GM18508 (cell line): ENCODE data around the gene WDR45.

ENCODE experiments used
- ATAC-seq: cut with Tn5 transposase; IDR thresholded peaks from one replicate; pipeline ENCODE4 v1.9.1; 2021; ENCODE audit warnings: moderate number of reproducible peaks; ENCODE audit not compliant: insufficient read depth, unreplicated experiment

Gene WDR45

GRCh38 chrX:49075347-49075746, 4.3 kb downstream of the WDR45 start:
- no peak for ATAC-seq

GRCh38 chrX:49073601-49074575, 5.8 kb downstream of the WDR45 start, which contains the start of gene PRAF2:
Gene PRAF2 (minus strand): TSS chrX:49074002. CDS start chrX:49073987, 15 bp downstream.
- ATAC-seq, result no peak

GRCh38 chrX:49072712-49073095, 7.0 kb downstream of the WDR45 start:
- ATAC-seq, result no peak

- ATAC-seq, result no peak
Observed at GRCh38 chrX:49071877-49072711, 7.6 kb downstream of the WDR45 start.

GRCh38 chrX:49070988-49071387, 8.7 kb downstream of the WDR45 start:
- ATAC-seq, result no peak

GRCh38 chrX:49069038-49069437, 10.6 kb downstream of the WDR45 start:
- no peak for ATAC-seq

- ATAC-seq, result no peak
Observed at GRCh38 chrX:49067285-49068120, 12.2 kb downstream of the WDR45 start.

GRCh38 chrX:49066690-49067089, 13.0 kb downstream of the WDR45 start:
- ATAC-seq, result no peak

GRCh38 chrX:49066278-49066677, 13.4 kb downstream of the WDR45 start:
- no peak for ATAC-seq

- no peak for ATAC-seq
Observed at GRCh38 chrX:49064735-49065134, 15.0 kb downstream of the WDR45 start.

GRCh38 chrX:49064303-49064702, 15.4 kb downstream of the WDR45 start:
- ATAC-seq, result no peak

GRCh38 chrX:49063715-49064114, 16.0 kb downstream of the WDR45 start:
- ATAC-seq, result no peak

- no peak for ATAC-seq
Observed at GRCh38 chrX:49061916-49062315, 17.8 kb downstream of the WDR45 start.

GRCh38 chrX:49061490-49061889, 18.2 kb downstream of the WDR45 start:
- ATAC-seq, result no peak

- ATAC-seq, result no peak
Observed at GRCh38 chrX:49060914-49061313, 18.8 kb downstream of the WDR45 start.

GRCh38 chrX:49059681-49060085, 20.0 kb downstream of the WDR45 start:
- ATAC-seq, result no peak

- no peak for ATAC-seq
Observed at GRCh38 chrX:49059201-49059600, 20.5 kb downstream of the WDR45 start.

- no peak for ATAC-seq
Observed at GRCh38 chrX:49058794-49059193, 20.9 kb downstream of the WDR45 start, which contains the start of gene CCDC120. Gene CCDC120 (plus strand): TSS chrX:49058999. CDS start chrX:49062042, 3,043 bp downstream.

- no peak for ATAC-seq
Observed at GRCh38 chrX:49054073-49054762, 25.5 kb downstream of the WDR45 start.
